ENCODE results near the gene AASDHPPT. TPM values are rescaled to one million over a fixed set of nuclear protein-coding genes. Genes with fewer than 3 reads are reported as not detected.

Gene AASDHPPT
- polyA plus RNA-seq, 1 of the 3 experiments (the other 2 are of a cell fraction): 19.1 TPM

GRCh38 chr11:106132582-106133354, 55.3 kb downstream of the AASDHPPT start:
- TF ChIP-seq PBX3 (IDR thresholded peaks at IDR 0.05) (no peak), EP300 (IDR thresholded peaks at IDR 0.05; ENCODE audit: borderline replicate concordance in 1 of 2, low read depth in 1 of 2, low read length in 1 of 2) (no peak), ZBTB33 (IDR thresholded peaks at IDR 0.05; ENCODE audit: borderline replicate concordance, low read depth) (no peak), POLR2AphosphoS5 (IDR thresholded peaks at IDR 0.05; ENCODE audit: low read depth, low read length) (no peak), CHD2 (IDR thresholded peaks at IDR 0.05; ENCODE audit: low read length, partially characterized antibody) (no peak), MXI1 (IDR thresholded peaks at IDR 0.05; ENCODE audit: low read depth, low read length) (no peak), MEF2A (IDR thresholded peaks at IDR 0.05; ENCODE audit: borderline replicate concordance, low read depth) (no peak), YY1 (IDR thresholded peaks at IDR 0.05; ENCODE audit: low read depth) (no peak), TAF1 (IDR thresholded peaks at IDR 0.05; ENCODE audit: borderline replicate concordance, low read depth, low read length) (no peak), ELF1 (IDR thresholded peaks at IDR 0.05) (no peak), TEAD4 (IDR thresholded peaks at IDR 0.05; ENCODE audit: borderline replicate concordance, insufficient read depth) (no peak), FOXM1 (IDR thresholded peaks at IDR 0.05; ENCODE audit: low read depth) (no peak), RCOR1 (IDR thresholded peaks at IDR 0.05; ENCODE audit: low read length) (no peak), SIN3A (IDR thresholded peaks at IDR 0.05; ENCODE audit: borderline replicate concordance, low read depth, low read length) (no peak), SMC3 (IDR thresholded peaks at IDR 0.05; ENCODE audit: low read depth, low read length) (no peak), FOXJ3 (CRISPR knock-in tag; IDR thresholded peaks at IDR 0.05) (no peak)
- ChIA-PET CTCF (interaction anchor here (1.7 kb wide), 1 partner anchor 45 kb away, joined by 8 read pairs; no protein-coding TSS in a partner anchor), POLR2A (no interaction called here)
- H2AFZ ChIP-seq (ENCODE audit: low read depth): no peak overlapping the region
- H3K4me1 ChIP-seq (ENCODE audit: control insufficient read depth in 1 of 2, insufficient read depth in 2 of 2, low read depth in 1 of 2, low read length in 1 of 2): no peaks in the 10 kb centered on the region
- peaks cover 8% of the 10 kb centered on the region; the same call in 1 of the 2 replicates for H3K27me3 ChIP-seq (ENCODE audit: insufficient read depth)
- no peaks in the 10 kb centered on the region for H3F3A ChIP-seq (replicated peaks; ENCODE audit: insufficient read depth)
- no peak overlapping the region for H3K9ac ChIP-seq
- WGBS (ENCODE audit: low lambda C conversion rate): 49% methylated on average over 3 of the region's 3 CpGs
- no peak overlapping the region for H3K4me3 ChIP-seq (ENCODE audit: low read depth in 2 of 2, low read length in 1 of 2)
- no peak overlapping the region for H3K27ac ChIP-seq (ENCODE audit: low read depth in 2 of 2, low read length in 1 of 2)
- DNase-seq: no peak
- no peaks in the 10 kb centered on the region for H3K79me2 ChIP-seq (ENCODE audit: insufficient read depth)
- no peak overlapping the region for H3K4me2 ChIP-seq
- no peaks in the 10 kb centered on the region for H3K9me2 ChIP-seq
- no peaks in the 10 kb centered on the region for H3K9me3 ChIP-seq
- H3K36me3 ChIP-seq (replicated peaks in 1 of 2; ENCODE audit: control insufficient read depth in 1 of 2, insufficient read depth in 2 of 2, low read length in 1 of 2): no peaks in the 10 kb centered on the region
- no peaks in the 10 kb centered on the region for H4K20me1 ChIP-seq (ENCODE audit: insufficient read depth)
